Smooth muscle cell (in vitro differentiated cells): ENCODE measurements around the gene AKAIN1. TPM values are rescaled to one million over a fixed set of nuclear protein-coding genes. Genes with fewer than 3 reads are reported as not detected.

Experiments
- DNase-seq: peaks from one replicate; lab custom pipeline; 2025; ENCODE audit not compliant: unreplicated experiment; lab: John Stamatoyannopoulos, UW
- H2AFZ ChIP-seq: fragments of 200-600 bp; sonication (generic); 2 replicates; pipeline ENCODE4 v1.6.0; 2016; ENCODE audit warnings: antibody characterized with exemption, low read depth, mild to moderate bottlenecking
- H3F3A ChIP-seq: fragments of 200-600 bp; sonication (generic); 2 replicates; pipeline ENCODE4 v1.6.0; 2017; ENCODE audit warnings: antibody characterized with exemption, low read depth
- H3K27ac ChIP-seq: fragments of 200-600 bp; sonication (generic); 2 replicates; pipeline ENCODE4 v1.5.1; 2016; ENCODE audit warnings: low read depth, mild to moderate bottlenecking
- H3K27me3 ChIP-seq: fragments of 200-600 bp; sonication (generic); 2 replicates; pipeline ENCODE4 v1.6.1; 2016; ENCODE audit warnings: low read depth, mild to moderate bottlenecking
- H3K36me3 ChIP-seq: fragments of 200-600 bp; sonication (generic); 2 replicates; pipeline ENCODE4 v1.5.1; 2016; ENCODE audit warnings: low read depth
- H3K4me1 ChIP-seq: fragments of 200-600 bp; sonication (generic); 2 replicates; pipeline ENCODE4 v1.5.1; 2016; ENCODE audit warnings: low read depth
- H3K4me2 ChIP-seq: fragments of 200-600 bp; sonication (generic); 2 replicates; pipeline ENCODE4 v1.6.0; 2016; ENCODE audit warnings: mild to moderate bottlenecking
- H3K4me3 ChIP-seq: fragments of 200-600 bp; sonication (generic); 2 replicates; pipeline ENCODE4 v1.5.1; 2016; ENCODE audit warnings: mild to moderate bottlenecking
- H3K79me2 ChIP-seq: fragments of 200-600 bp; sonication (generic); 2 replicates; pipeline ENCODE4 v1.6.0; 2016; ENCODE audit warnings: low read depth, mild to moderate bottlenecking
- H3K9ac ChIP-seq: fragments of 200-600 bp; sonication (generic); 2 replicates; pipeline ENCODE4 v1.6.0; 2016; ENCODE audit warnings: low read depth
- H3K9me3 ChIP-seq: fragments of 200-600 bp; sonication (generic); replicated peaks from 2 replicates; pipeline ENCODE4 v1.5.1; 2016; ENCODE audit warnings: low read depth
- H4K20me1 ChIP-seq: fragments of 200-600 bp; sonication (generic); 2 replicates; pipeline ENCODE4 v1.6.0; 2016; ENCODE audit warnings: low read depth
- WGBS: methylation state at CpG from one replicate; pipeline ENCODE4 v1.1.7; 2016; ENCODE audit warnings: low lambda C conversion rate; 5-methylcytosine and 5-hydroxymethylcytosine counted together
- polyA plus RNA-seq: library from polyadenylated mRNA; unstranded; fragments of >200 nt; fragmentation: Nextera tagmentation; extraction: Ambion mirVana; gene quantifications from 2 replicates; pipeline ENCODE4 v1.2.1, GENCODE V29; 2016
- total RNA-seq: library from RNA; depleted of rRNA; stranded (reverse); fragments of >200 nt; gene quantifications from 2 replicates; pipeline ENCODE4 v1.2.3, GENCODE V29; 2014
- TF ChIP-seq, protein P1 (sequence below): fragments of 200-600 bp; sonication (generic); IDR thresholded peaks from 2 replicates; pipeline ENCODE4 v1.5.1; 2017; ENCODE audit warnings: borderline replicate concordance, mild to moderate bottlenecking, antibody characterized with exemption; ENCODE audit not compliant: insufficient read depth, poor library complexity, severe bottlenecking

AKAIN1 gene, protein sequence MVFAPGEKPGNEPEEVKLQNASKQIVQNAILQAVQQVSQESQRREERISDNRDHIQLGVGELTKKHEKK
- total RNA-seq (not detected in 2 replicates), polyA plus RNA-seq (not detected in 2 replicates)

DNA sequence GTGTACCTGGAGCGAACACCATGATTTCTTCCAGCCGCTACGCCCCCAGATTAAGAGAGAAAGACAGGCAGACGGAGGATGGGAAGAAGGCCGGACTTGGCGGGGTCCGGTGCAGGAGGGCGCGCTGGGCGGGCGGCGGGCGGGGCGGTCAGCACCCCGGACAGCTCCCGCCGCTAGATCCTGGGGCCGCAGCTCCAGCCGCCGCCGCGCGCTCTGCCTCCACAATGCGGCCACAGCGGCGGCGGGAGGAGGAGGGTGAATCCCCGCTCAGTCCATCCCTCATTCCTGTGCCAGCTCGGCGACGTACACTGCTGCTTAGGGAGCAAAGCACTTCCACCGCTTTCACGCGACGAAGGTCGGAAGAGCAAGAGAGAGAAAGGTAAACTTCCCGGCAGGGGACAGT, at the start of gene AKAIN1:
Gene AKAIN1 (minus strand): TSS at position 226 of the 403 bp plus-strand sequence. CDS start 204 bp downstream, at position 22.
- TF ChIP-seq, protein P1, sequence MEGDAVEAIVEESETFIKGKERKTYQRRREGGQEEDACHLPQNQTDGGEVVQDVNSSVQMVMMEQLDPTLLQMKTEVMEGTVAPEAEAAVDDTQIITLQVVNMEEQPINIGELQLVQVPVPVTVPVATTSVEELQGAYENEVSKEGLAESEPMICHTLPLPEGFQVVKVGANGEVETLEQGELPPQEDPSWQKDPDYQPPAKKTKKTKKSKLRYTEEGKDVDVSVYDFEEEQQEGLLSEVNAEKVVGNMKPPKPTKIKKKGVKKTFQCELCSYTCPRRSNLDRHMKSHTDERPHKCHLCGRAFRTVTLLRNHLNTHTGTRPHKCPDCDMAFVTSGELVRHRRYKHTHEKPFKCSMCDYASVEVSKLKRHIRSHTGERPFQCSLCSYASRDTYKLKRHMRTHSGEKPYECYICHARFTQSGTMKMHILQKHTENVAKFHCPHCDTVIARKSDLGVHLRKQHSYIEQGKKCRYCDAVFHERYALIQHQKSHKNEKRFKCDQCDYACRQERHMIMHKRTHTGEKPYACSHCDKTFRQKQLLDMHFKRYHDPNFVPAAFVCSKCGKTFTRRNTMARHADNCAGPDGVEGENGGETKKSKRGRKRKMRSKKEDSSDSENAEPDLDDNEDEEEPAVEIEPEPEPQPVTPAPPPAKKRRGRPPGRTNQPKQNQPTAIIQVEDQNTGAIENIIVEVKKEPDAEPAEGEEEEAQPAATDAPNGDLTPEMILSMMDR = no peak
- no peaks in the 10 kb centered on the region for H3K4me1 ChIP-seq
- no peak within 1 kb of the TSS for H2AFZ ChIP-seq
- peak within 1 kb of the TSS; percentile 28 for H3K4me3 ChIP-seq
- no peaks in the 10 kb centered on the region for H3F3A ChIP-seq
- DNase-seq = peak; percentile 28
- no peaks in the 10 kb centered on the region for H3K79me2 ChIP-seq
- no peaks in the 10 kb centered on the region for H4K20me1 ChIP-seq
- H3K4me2 ChIP-seq = peak within 1 kb of the TSS; percentile 77
- H3K27me3 ChIP-seq = peaks cover 93% of the 10 kb centered on the region
- no peaks in the 10 kb centered on the region for H3K36me3 ChIP-seq
- H3K27ac ChIP-seq = no peak within 1 kb of the TSS
- H3K9me3 ChIP-seq = no peaks in the 10 kb centered on the region
- no peak within 1 kb of the TSS for H3K9ac ChIP-seq
- 2% methylated on average over 23 of the region's 37 CpGs for WGBS

DNA sequence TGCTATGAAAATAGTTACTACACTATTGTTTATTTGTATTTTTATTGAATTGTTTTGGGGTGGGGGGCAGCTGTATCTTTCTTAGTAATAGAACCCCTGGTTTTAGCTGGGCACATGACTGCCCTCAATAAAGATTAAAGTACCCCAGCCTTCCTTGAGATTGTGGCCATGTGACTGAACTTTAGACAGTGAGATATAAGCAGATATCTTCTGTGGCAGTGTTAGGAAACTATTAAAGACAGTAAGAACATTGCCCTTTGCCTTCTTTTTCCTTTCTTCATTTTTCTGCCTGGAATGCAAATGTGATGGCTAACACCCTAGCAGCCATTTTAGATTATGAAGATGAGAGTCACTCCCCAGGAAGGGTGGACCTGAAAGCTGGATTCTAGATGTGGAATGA, 47.9 kb upstream of the AKAIN1 start:
- H3K36me3 ChIP-seq = no peaks in the 10 kb centered on the region
- no peak overlapping the region for H3K4me3 ChIP-seq
- H3K79me2 ChIP-seq = peaks cover 6% of the 10 kb centered on the region
- no peak overlapping the region for H3K4me2 ChIP-seq
- H3K27ac ChIP-seq = no peak overlapping the region
- TF ChIP-seq, protein P1 = no peak
- H3K4me1 ChIP-seq = peaks cover 5% of the 10 kb centered on the region
- no peaks in the 10 kb centered on the region for H3F3A ChIP-seq
- DNase-seq = no peak
- no peak overlapping the region for H2AFZ ChIP-seq
- H3K27me3 ChIP-seq = no peaks in the 10 kb centered on the region
- no peaks in the 10 kb centered on the region for H3K9me3 ChIP-seq
- no peak overlapping the region for H3K9ac ChIP-seq
- H4K20me1 ChIP-seq = peaks cover 5% of the 10 kb centered on the region

DNA sequence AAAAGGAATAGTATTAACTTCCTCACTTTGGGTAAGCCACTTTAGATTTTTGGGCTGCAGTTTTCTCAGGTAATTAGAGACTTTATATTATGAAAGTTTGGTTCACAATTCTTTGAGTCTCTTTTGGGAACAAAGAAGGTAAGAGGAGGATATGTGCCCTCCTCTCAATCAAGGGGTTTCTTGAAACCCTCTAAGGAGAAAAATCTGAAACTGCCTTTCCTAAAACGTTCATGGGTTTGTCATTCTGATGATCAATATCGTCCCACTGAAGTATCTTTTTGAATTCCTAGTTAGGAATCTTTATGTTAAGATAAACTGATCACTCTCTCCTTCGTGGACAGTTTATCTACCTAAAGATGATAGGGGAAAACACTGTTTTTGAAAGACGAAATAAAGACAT, 42.4 kb upstream of the AKAIN1 start:
- peaks cover 2% of the 10 kb centered on the region for H3K27me3 ChIP-seq
- no peak overlapping the region for H2AFZ ChIP-seq
- no peaks in the 10 kb centered on the region for H3F3A ChIP-seq
- DNase-seq = no peak
- H3K36me3 ChIP-seq = no peaks in the 10 kb centered on the region
- H3K79me2 ChIP-seq = peaks cover 21% of the 10 kb centered on the region
- peak overlapping the region; percentile 77 for H3K4me3 ChIP-seq
- WGBS = 54% methylated on average over 4 of the region's 4 CpGs
- H4K20me1 ChIP-seq = peaks cover 10% of the 10 kb centered on the region
- peak overlapping the region; percentile 95 for H3K4me2 ChIP-seq
- TF ChIP-seq, protein P1 = no peak
- H3K4me1 ChIP-seq = peaks cover 27% of the 10 kb centered on the region
- no peaks in the 10 kb centered on the region for H3K9me3 ChIP-seq
- H3K9ac ChIP-seq = peak overlapping the region; percentile 99
- H3K27ac ChIP-seq = no peak overlapping the region

DNA sequence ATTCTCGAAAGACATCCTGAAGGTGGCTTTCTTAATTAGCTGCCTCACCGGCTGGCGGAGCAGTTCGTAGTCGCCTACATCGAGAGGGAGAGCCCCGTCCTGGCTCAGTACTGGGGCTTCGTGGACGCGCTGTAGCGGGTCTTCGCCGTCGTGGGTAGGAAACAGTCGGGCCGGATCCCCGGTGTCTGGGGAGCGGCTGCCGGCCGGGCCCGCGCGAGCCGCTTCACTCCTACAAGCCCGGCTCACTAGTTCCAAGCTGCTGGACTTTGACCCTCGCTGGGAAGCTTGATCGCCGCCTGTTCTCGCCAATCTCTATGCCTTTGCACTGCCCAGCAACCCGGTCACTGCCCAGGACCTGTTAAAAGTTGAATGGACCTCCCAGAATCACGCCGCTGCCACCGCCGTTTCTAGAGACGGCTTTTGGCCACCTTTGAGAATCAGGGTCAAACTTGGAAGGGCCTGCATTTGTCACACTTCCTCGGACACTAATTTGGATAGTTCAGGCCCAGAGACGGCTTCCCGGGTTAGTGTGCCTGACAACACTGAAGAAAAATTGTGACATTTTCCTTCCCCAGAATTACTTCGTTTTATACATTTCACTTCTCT, 41.4 kb upstream of the AKAIN1 start:
- H3F3A ChIP-seq = no peaks in the 10 kb centered on the region
- H3K9ac ChIP-seq = peak overlapping the region; percentile 99
- peaks cover 9% of the 10 kb centered on the region for H3K27me3 ChIP-seq
- WGBS = 2% methylated on average over 39 of the region's 39 CpGs
- H3K36me3 ChIP-seq = no peaks in the 10 kb centered on the region
- H3K27ac ChIP-seq = peak overlapping the region; percentile 99
- peaks cover 21% of the 10 kb centered on the region for H3K79me2 ChIP-seq
- H3K4me2 ChIP-seq = peak overlapping the region; percentile 95
- peak overlapping the region; percentile 77 for H3K4me3 ChIP-seq
- H2AFZ ChIP-seq = peak overlapping the region; percentile 94
- H4K20me1 ChIP-seq = peaks cover 10% of the 10 kb centered on the region
- peaks cover 27% of the 10 kb centered on the region for H3K4me1 ChIP-seq
- H3K9me3 ChIP-seq = no peaks in the 10 kb centered on the region
- TF ChIP-seq, protein P1 = no peak
- DNase-seq = no peak
